ENCODE results near the gene SIGMAR1. TPM values are rescaled to one million over a fixed set of nuclear protein-coding genes. Genes with fewer than 3 reads are reported as not detected.

SIGMAR1 gene
- total and polyA plus RNA-seq, 2 of the 4 experiments (the other 2 are of a cell fraction): 44.6 to 88.9 TPM

GRCh38 chr9:34685591-34685990, 48.0 kb upstream of the SIGMAR1 start:
- Histone ChIP-seq H4K5ac (ENCODE audit: low read depth, low read length) (no peak overlapping the region), H3K4me3 (ENCODE audit: insufficient read depth, low read depth, low read length) (no peak overlapping the region), H3K9me3 (ENCODE audit: control insufficient read depth, insufficient read depth, low read length) (no peaks in the 10 kb centered on the region), H3K18ac (ENCODE audit: low read depth, low read length) (no peak overlapping the region), H2AFZ (replicated peaks; ENCODE audit: low read length, poor library complexity) (no peak overlapping the region), H3K27ac (ENCODE audit: insufficient read depth, low read length) (no peak overlapping the region), H3K23ac (ENCODE audit: low read depth, low read length) (no peak overlapping the region), H4K20me1 (ENCODE audit: insufficient read depth, low read length) (no peaks in the 10 kb centered on the region; the same call in 1 of the 2 replicates), H3K4me1 (ENCODE audit: control insufficient read depth, insufficient read depth, low read length) (no peaks in the 10 kb centered on the region; the same call in 1 of the 2 replicates), H2BK120ac (ENCODE audit: low read depth, low read length) (no peak overlapping the region), H3K56ac (ENCODE audit: extremely low read depth, insufficient read depth, low read length) (no peak overlapping the region), H3K9me1 (ENCODE audit: insufficient read depth, low read length) (peaks cover 8% of the 10 kb centered on the region; the same call in 1 of the 2 replicates), H2AK9ac (replicated peaks; ENCODE audit: low read depth, low read length, poor library complexity) (no peak overlapping the region), H3K4me2 (ENCODE audit: low read depth, low read length) (no peak overlapping the region), H2BK15ac (ENCODE audit: low read depth, low read length) (no peak overlapping the region), H3K9ac (ENCODE audit: low read depth, low read length) (no peak overlapping the region), H2BK5ac (ENCODE audit: low read depth, low read length, poor library complexity, severe bottlenecking) (no peak overlapping the region), H2BK20ac (ENCODE audit: low read depth, low read length) (no peak overlapping the region), H4K91ac (ENCODE audit: insufficient read depth, low read depth, low read length) (no peak overlapping the region), H3K14ac (replicated peaks; ENCODE audit: low read depth, low read length) (no peak overlapping the region), H3K79me1 (ENCODE audit: low read depth in 1 of 2, low read length in 2 of 2) (no peaks in the 10 kb centered on the region; a peak in 1 of 4 replicates), H3K27me3 (ENCODE audit: control insufficient read depth, insufficient read depth, low read length) (no peaks in the 10 kb centered on the region), H3K36me3 (ENCODE audit: control insufficient read depth, insufficient read depth, low read length) (peaks cover 2% of the 10 kb centered on the region; the same call in 1 of the 2 replicates), H3K4ac (ENCODE audit: low read depth, low read length) (no peak overlapping the region), H4K8ac (ENCODE audit: low read depth in 2 of 2, low read length in 2 of 2) (no peak overlapping the region), H2AK5ac (ENCODE audit: low read depth, low read length) (no peak overlapping the region)
- no CpG with 5 or more reads among the region's 4 CpGs for WGBS, 2 experiments (ENCODE audit: extremely low coverage in 2 of 2, insufficient read length in 1 of 2)
- no peak for TF ChIP-seq ELK1 (IDR thresholded peaks at IDR 0.05; ENCODE audit: borderline replicate concordance, low read depth, low read length)
- TF ChIP-seq USF2 (IDR thresholded peaks at IDR 0.05; ENCODE audit: low read depth, low read length): no peak
- TF ChIP-seq RFX5 (IDR thresholded peaks at IDR 0.05; ENCODE audit: low read depth, low read length): no peak
- no peak for TF ChIP-seq MXI1 (IDR thresholded peaks at IDR 0.05; ENCODE audit: borderline replicate concordance, low read depth, low read length)
- no peak for TF ChIP-seq NFE2L2 (IDR thresholded peaks at IDR 0.05; ENCODE audit: low read depth, low read length)
- no peak for TF ChIP-seq POLR2A (IDR thresholded peaks at IDR 0.05; ENCODE audit: low read depth, low read length)
- TF ChIP-seq SMC3 (IDR thresholded peaks at IDR 0.05; ENCODE audit: low read depth, low read length): no peak
- no peak for TF ChIP-seq CHD1 (IDR thresholded peaks at IDR 0.05; ENCODE audit: low read depth, low read length)
- TF ChIP-seq RAD21 (IDR thresholded peaks at IDR 0.05; ENCODE audit: low read length): no peak
- TF ChIP-seq CEBPB (IDR thresholded peaks at IDR 0.05; ENCODE audit: low read depth, low read length): no peak
- TF ChIP-seq FOS (IDR thresholded peaks at IDR 0.05; ENCODE audit: low read depth, low read length): no peak
- TF ChIP-seq MAFK (IDR thresholded peaks at IDR 0.05; ENCODE audit: low read depth, low read length): no peak
- TF ChIP-seq RCOR1 (IDR thresholded peaks at IDR 0.05; ENCODE audit: insufficient replicate concordance, low read length): no peak
- TF ChIP-seq CTCF (conservative IDR thresholded peaks at IDR 0.05; ENCODE audit: low read depth, low read length): no peak
- TF ChIP-seq MAZ (IDR thresholded peaks at IDR 0.05; ENCODE audit: borderline replicate concordance, low read depth, low read length): no peak
- TF ChIP-seq BHLHE40 (IDR thresholded peaks at IDR 0.05; ENCODE audit: low read depth, low read length): no peak
- intact Hi-C loops (cut with micrococcal nuclease): no loop called here
- dilution Hi-C loops (cut with HindIII; ENCODE audit: low sequenced_read_pairs, unreplicated experiment): no loop called here
- ATAC-seq (ENCODE audit: low read depth): no peak
- in situ Hi-C loops (cut with MboI; ENCODE audit: low sequenced_read_pairs): no loop called here
- ChIA-PET CTCF (interaction anchor here (1.4 kb wide), 1 partner anchor 17 kb away, joined by 5 read pairs; no protein-coding TSS in a partner anchor), POLR2A (ENCODE audit: unreplicated experiment) (no interaction called here)
- BruUV-seq (replicated peaks): no TSS peak
- DNase-seq: no peak

All from IMR-90 (cell line).